Measurements from ENCODE around the gene HIVEP3. TPM values are rescaled to one million over a fixed set of nuclear protein-coding genes. Genes with fewer than 3 reads are reported as not detected.
A peak's percentile ranks its signal among the peaks of the same experiment; 100 is the strongest.

Gene HIVEP3
- total RNA-seq, 1 experiment from 2014 or later = 3.1 TPM

DNA sequence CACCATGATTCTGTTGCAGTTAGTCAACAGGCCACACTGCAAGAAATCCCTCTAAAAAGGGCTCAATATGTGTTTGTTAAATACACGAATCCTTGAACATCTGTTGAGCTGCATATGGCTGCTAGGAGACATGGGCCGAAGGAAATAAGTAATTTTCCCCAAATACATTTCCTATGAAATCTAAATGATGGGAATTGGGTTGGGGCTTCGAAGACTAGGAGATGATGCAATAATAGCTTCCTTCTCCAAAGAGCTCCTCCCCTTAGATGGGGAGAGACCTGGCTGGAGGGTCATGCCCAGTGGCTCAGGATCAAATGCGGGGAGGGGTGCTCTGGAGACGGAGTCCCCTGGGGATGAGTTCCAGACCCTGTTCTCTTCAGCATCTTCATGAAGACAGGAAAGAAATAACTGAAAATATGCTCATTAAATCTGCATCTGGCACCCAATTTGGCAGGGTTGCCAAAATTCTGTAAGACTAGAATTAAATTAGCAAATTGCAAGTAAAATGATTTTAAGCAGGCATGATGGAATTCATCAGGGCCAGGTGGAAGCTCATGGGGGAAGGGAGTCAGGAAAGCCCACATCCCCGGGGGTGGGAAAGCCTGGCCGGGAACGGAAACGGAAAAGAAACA lies 269.2 kb downstream of the HIVEP3 start:
- Histone ChIP-seq H3K27ac (ENCODE audit: low read depth, low read length, poor library complexity, severe bottlenecking) (peak overlapping the region; percentile 87), H3K9me3 (ENCODE audit: low read depth, low read length, poor library complexity, severe bottlenecking) (no peaks in the 10 kb centered on the region), H3K4me3 (ENCODE audit: low read depth, low read length, poor library complexity, severe bottlenecking) (peak overlapping the region; percentile 18), H3K36me3 (ENCODE audit: insufficient read depth, low read length, poor library complexity, severe bottlenecking) (no peaks in the 10 kb centered on the region), H3K27me3 (replicated peaks; ENCODE audit: insufficient read depth, low read depth, low read length, poor library complexity) (no peaks in the 10 kb centered on the region), H3K4me1 (ENCODE audit: insufficient read depth, low read length, poor library complexity, severe bottlenecking) (peaks cover 66% of the 10 kb centered on the region)
- intact Hi-C loops (cut with micrococcal nuclease; ENCODE audit: unreplicated experiment) = no loop called here
- DNase-seq (ENCODE audit: low spot score) = peak; percentile 87
- TF ChIP-seq, protein P1, sequence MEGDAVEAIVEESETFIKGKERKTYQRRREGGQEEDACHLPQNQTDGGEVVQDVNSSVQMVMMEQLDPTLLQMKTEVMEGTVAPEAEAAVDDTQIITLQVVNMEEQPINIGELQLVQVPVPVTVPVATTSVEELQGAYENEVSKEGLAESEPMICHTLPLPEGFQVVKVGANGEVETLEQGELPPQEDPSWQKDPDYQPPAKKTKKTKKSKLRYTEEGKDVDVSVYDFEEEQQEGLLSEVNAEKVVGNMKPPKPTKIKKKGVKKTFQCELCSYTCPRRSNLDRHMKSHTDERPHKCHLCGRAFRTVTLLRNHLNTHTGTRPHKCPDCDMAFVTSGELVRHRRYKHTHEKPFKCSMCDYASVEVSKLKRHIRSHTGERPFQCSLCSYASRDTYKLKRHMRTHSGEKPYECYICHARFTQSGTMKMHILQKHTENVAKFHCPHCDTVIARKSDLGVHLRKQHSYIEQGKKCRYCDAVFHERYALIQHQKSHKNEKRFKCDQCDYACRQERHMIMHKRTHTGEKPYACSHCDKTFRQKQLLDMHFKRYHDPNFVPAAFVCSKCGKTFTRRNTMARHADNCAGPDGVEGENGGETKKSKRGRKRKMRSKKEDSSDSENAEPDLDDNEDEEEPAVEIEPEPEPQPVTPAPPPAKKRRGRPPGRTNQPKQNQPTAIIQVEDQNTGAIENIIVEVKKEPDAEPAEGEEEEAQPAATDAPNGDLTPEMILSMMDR (conservative IDR thresholded peaks at IDR 0.05; ENCODE audit: low read depth, low read length) = no peak
- no peak for TF ChIP-seq EZH2 (IDR thresholded peaks at IDR 0.05; ENCODE audit: borderline replicate concordance, low read depth, low read length, poor library complexity, severe bottlenecking)
- BruUV-seq (replicated peaks) = no TSS peak
- ChIA-PET POLR2A (ENCODE audit: low non-redundant PET) (interaction anchor here (0.6 to 1.3 kb wide), 2 partner anchors 13 to 106 kb away, joined by 3 to 4 read pairs; no protein-coding TSS in a partner anchor), CTCF (no interaction called here)

DNA sequence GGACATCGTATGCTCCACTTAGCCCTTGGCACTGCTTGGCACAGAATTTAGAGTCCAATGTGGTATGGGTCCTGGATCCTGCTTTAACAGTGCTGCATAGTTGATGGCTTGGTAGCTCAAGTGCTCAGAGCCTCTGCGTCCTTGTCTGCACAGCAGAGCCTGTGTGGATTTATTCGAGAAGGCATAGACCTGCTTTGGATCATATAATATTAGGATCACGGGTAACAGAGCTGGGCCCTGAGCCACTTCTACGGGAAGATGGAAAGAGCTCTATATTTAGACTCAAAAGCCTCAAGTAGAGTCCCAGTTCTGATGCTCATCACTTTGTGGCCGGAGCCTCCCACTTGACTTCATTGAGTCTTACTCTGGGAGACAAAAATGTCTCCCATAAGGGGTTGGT lies 269.9 kb downstream of the HIVEP3 start:
- Histone ChIP-seq H3K4me1 (ENCODE audit: insufficient read depth, low read length, poor library complexity, severe bottlenecking) (peaks cover 60% of the 10 kb centered on the region), H3K36me3 (ENCODE audit: insufficient read depth, low read length, poor library complexity, severe bottlenecking) (no peaks in the 10 kb centered on the region), H3K27me3 (replicated peaks; ENCODE audit: insufficient read depth, low read depth, low read length, poor library complexity) (no peaks in the 10 kb centered on the region), H3K4me3 (ENCODE audit: low read depth, low read length, poor library complexity, severe bottlenecking) (no peak overlapping the region), H3K9me3 (ENCODE audit: low read depth, low read length, poor library complexity, severe bottlenecking) (no peaks in the 10 kb centered on the region), H3K27ac (ENCODE audit: low read depth, low read length, poor library complexity, severe bottlenecking) (peak overlapping the region; percentile 87)
- no peak for TF ChIP-seq EZH2 (IDR thresholded peaks at IDR 0.05; ENCODE audit: borderline replicate concordance, low read depth, low read length, poor library complexity, severe bottlenecking)
- TF ChIP-seq, protein P1 (conservative IDR thresholded peaks at IDR 0.05; ENCODE audit: low read depth, low read length) = no peak
- intact Hi-C loops (cut with micrococcal nuclease; ENCODE audit: unreplicated experiment) = no loop called here
- ChIA-PET POLR2A (ENCODE audit: low non-redundant PET) (interaction anchor here (1.3 kb wide), 1 partner anchor 13 kb away, joined by 4 read pairs; no protein-coding TSS in a partner anchor), CTCF (no interaction called here)
- no TSS peak for BruUV-seq (replicated peaks)
- DNase-seq (ENCODE audit: low spot score) = no peak

DNA sequence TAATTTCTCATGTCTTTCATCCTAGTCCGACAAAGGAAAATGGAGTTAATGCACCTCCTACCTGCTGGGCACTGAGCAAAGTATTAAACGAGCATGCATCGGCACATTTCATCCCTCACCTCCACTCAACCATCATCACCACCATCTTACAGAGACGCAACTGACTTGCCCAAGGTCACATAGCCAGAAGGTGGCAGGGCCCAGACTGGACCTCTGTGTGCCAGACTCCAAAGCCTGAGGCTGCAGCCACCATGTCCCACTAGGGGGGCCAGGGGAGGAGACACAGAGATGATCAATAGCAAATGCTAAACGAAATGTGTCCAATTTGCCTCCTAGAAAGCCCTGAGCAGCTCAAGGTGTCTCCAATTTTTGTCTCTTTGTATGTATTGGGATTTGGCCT lies 270.5 kb downstream of the HIVEP3 start:
- Histone ChIP-seq H3K4me3 (ENCODE audit: low read depth, low read length, poor library complexity, severe bottlenecking) (no peak overlapping the region), H3K27ac (ENCODE audit: low read depth, low read length, poor library complexity, severe bottlenecking) (peak overlapping the region; percentile 87), H3K9me3 (ENCODE audit: low read depth, low read length, poor library complexity, severe bottlenecking) (no peaks in the 10 kb centered on the region), H3K36me3 (ENCODE audit: insufficient read depth, low read length, poor library complexity, severe bottlenecking) (no peaks in the 10 kb centered on the region), H3K4me1 (ENCODE audit: insufficient read depth, low read length, poor library complexity, severe bottlenecking) (peaks cover 54% of the 10 kb centered on the region), H3K27me3 (replicated peaks; ENCODE audit: insufficient read depth, low read depth, low read length, poor library complexity) (no peaks in the 10 kb centered on the region)
- TF ChIP-seq EZH2 (IDR thresholded peaks at IDR 0.05; ENCODE audit: borderline replicate concordance, low read depth, low read length, poor library complexity, severe bottlenecking) = no peak
- TF ChIP-seq, protein P1 (conservative IDR thresholded peaks at IDR 0.05; ENCODE audit: low read depth, low read length) = no peak
- POLR2A ChIA-PET (ENCODE audit: low non-redundant PET) = no interaction called here
- CTCF ChIA-PET = no interaction called here
- no TSS peak for BruUV-seq (replicated peaks)
- no peak for DNase-seq (ENCODE audit: low spot score)
- intact Hi-C loops (cut with micrococcal nuclease; ENCODE audit: unreplicated experiment) = no loop called here
